ENCODE results near the gene GALNT14. TPM values are rescaled to one million over a fixed set of nuclear protein-coding genes. Genes with fewer than 3 reads are reported as not detected.
"Not testable (repeated sequence)": the region's sequence is repeated elsewhere in the genome, so short reads cannot be mapped to it uniquely, and the experiment has no call there.

GALNT14 gene
- total RNA-seq, 1 experiment from 2014 or later: 8.0 TPM

GRCh38 chr2:30912056-30912455 lies 226.2 kb downstream of the GALNT14 start:
- Histone ChIP-seq H3K4me3 (ENCODE audit: insufficient read depth, low read depth, low read length) (no peak overlapping the region), H3K27me3 (ENCODE audit: control insufficient read depth, insufficient read depth, low read length) (no peaks in the 10 kb centered on the region), H3K36me3 (replicated peaks; ENCODE audit: control insufficient read depth, insufficient read depth, low read length) (no peaks in the 10 kb centered on the region)
- DNase-seq: no peak

- Histone ChIP-seq H3K4me3 (ENCODE audit: insufficient read depth, low read depth, low read length) (no peak overlapping the region), H3K36me3 (replicated peaks; ENCODE audit: control insufficient read depth, insufficient read depth, low read length) (no peaks in the 10 kb centered on the region), H3K27me3 (ENCODE audit: control insufficient read depth, insufficient read depth, low read length) (no peaks in the 10 kb centered on the region)
- DNase-seq: no peak
These were observed 226.9 kb downstream of the GALNT14 start for GRCh38 chr2:30911327-30911726.

GRCh38 chr2:30910686-30911085 lies 227.6 kb downstream of the GALNT14 start:
- DNase-seq: no peak
- Histone ChIP-seq H3K36me3 (replicated peaks; ENCODE audit: control insufficient read depth, insufficient read depth, low read length) (no peaks in the 10 kb centered on the region), H3K4me3 (ENCODE audit: insufficient read depth, low read depth, low read length) (no peak overlapping the region), H3K27me3 (ENCODE audit: control insufficient read depth, insufficient read depth, low read length) (no peaks in the 10 kb centered on the region)

GRCh38 chr2:30904437-30904836 lies 233.8 kb downstream of the GALNT14 start:
- H3K36me3 ChIP-seq (replicated peaks; ENCODE audit: control insufficient read depth, insufficient read depth, low read length); H3K27me3 ChIP-seq (ENCODE audit: control insufficient read depth, insufficient read depth, low read length); H3K4me3 ChIP-seq (ENCODE audit: insufficient read depth, low read depth, low read length); DNase-seq: not testable (repeated sequence)

- Histone ChIP-seq H3K27me3 (ENCODE audit: control insufficient read depth, insufficient read depth, low read length) (no peaks in the 10 kb centered on the region), H3K4me3 (ENCODE audit: insufficient read depth, low read depth, low read length) (no peak overlapping the region), H3K36me3 (replicated peaks; ENCODE audit: control insufficient read depth, insufficient read depth, low read length) (no peaks in the 10 kb centered on the region)
- DNase-seq: no peak
These were observed 234.9 kb downstream of the GALNT14 start for GRCh38 chr2:30903326-30903725.

- DNase-seq: no peak
- Histone ChIP-seq H3K27me3 (ENCODE audit: control insufficient read depth, insufficient read depth, low read length) (no peaks in the 10 kb centered on the region), H3K4me3 (ENCODE audit: insufficient read depth, low read depth, low read length) (no peak overlapping the region), H3K36me3 (replicated peaks; ENCODE audit: control insufficient read depth, insufficient read depth, low read length) (no peaks in the 10 kb centered on the region)
These were observed 237.9 kb downstream of the GALNT14 start for GRCh38 chr2:30900381-30900780.

GRCh38 chr2:30899516-30900054 lies 238.7 kb downstream of the GALNT14 start:
- no peak overlapping the region for H3K4me3 ChIP-seq (ENCODE audit: insufficient read depth, low read depth, low read length)
- H3K36me3 ChIP-seq (replicated peaks; ENCODE audit: control insufficient read depth, insufficient read depth, low read length): no peaks in the 10 kb centered on the region
- H3K27me3 ChIP-seq (ENCODE audit: control insufficient read depth, insufficient read depth, low read length): no peaks in the 10 kb centered on the region
- no peak for DNase-seq

- DNase-seq: no peak
- no peaks in the 10 kb centered on the region for H3K36me3 ChIP-seq (replicated peaks; ENCODE audit: control insufficient read depth, insufficient read depth, low read length)
- H3K4me3 ChIP-seq (ENCODE audit: insufficient read depth, low read depth, low read length): no peak overlapping the region
- H3K27me3 ChIP-seq (ENCODE audit: control insufficient read depth, insufficient read depth, low read length): no peaks in the 10 kb centered on the region
These were observed 240.7 kb downstream of the GALNT14 start for GRCh38 chr2:30897539-30897938.

- DNase-seq: no peak
- H3K4me3 ChIP-seq (ENCODE audit: insufficient read depth, low read depth, low read length): no peak overlapping the region
These were observed 243.6 kb downstream of the GALNT14 start for GRCh38 chr2:30894498-30895119.

GRCh38 chr2:30888852-30889409 lies 249.3 kb downstream of the GALNT14 start:
- Histone ChIP-seq H3K4me3 (ENCODE audit: insufficient read depth, low read depth, low read length) (no peak overlapping the region), H3K27me3 (ENCODE audit: control insufficient read depth, insufficient read depth, low read length) (no peaks in the 10 kb centered on the region), H3K36me3 (replicated peaks; ENCODE audit: control insufficient read depth, insufficient read depth, low read length) (no peaks in the 10 kb centered on the region)
- DNase-seq: no peak

More at GRCh38 chr2:30894498-30895119, 243.6 kb downstream of the GALNT14 start:
- no peaks in the 10 kb centered on the region for H3K36me3 ChIP-seq (replicated peaks; ENCODE audit: control insufficient read depth, insufficient read depth, low read length)
- no peaks in the 10 kb centered on the region for H3K27me3 ChIP-seq (ENCODE audit: control insufficient read depth, insufficient read depth, low read length)

- DNase-seq: peak; percentile 55
- Histone ChIP-seq H3K27me3 (ENCODE audit: control insufficient read depth, insufficient read depth, low read length) (no peaks in the 10 kb centered on the region), H3K4me3 (ENCODE audit: insufficient read depth, low read depth, low read length) (no peak overlapping the region), H3K36me3 (replicated peaks; ENCODE audit: control insufficient read depth, insufficient read depth, low read length) (no peaks in the 10 kb centered on the region)
These were observed 252.2 kb downstream of the GALNT14 start for GRCh38 chr2:30886080-30886479.

- H3K36me3 ChIP-seq (replicated peaks; ENCODE audit: control insufficient read depth, insufficient read depth, low read length): no peaks in the 10 kb centered on the region
- H3K27me3 ChIP-seq (ENCODE audit: control insufficient read depth, insufficient read depth, low read length): no peaks in the 10 kb centered on the region
- H3K4me3 ChIP-seq (ENCODE audit: insufficient read depth, low read depth, low read length): no peak overlapping the region
- DNase-seq: peak; percentile 47
These were observed 254.4 kb downstream of the GALNT14 start for GRCh38 chr2:30883822-30884221.

GRCh38 chr2:30883184-30883583 lies 255.1 kb downstream of the GALNT14 start:
- Histone ChIP-seq H3K36me3 (replicated peaks; ENCODE audit: control insufficient read depth, insufficient read depth, low read length) (no peaks in the 10 kb centered on the region), H3K27me3 (ENCODE audit: control insufficient read depth, insufficient read depth, low read length) (no peaks in the 10 kb centered on the region)
- DNase-seq: no peak

GRCh38 chr2:30880516-30880915 lies 257.7 kb downstream of the GALNT14 start:
- no peaks in the 10 kb centered on the region for H3K36me3 ChIP-seq (replicated peaks; ENCODE audit: control insufficient read depth, insufficient read depth, low read length)
- no peaks in the 10 kb centered on the region for H3K27me3 ChIP-seq (ENCODE audit: control insufficient read depth, insufficient read depth, low read length)
- H3K4me3 ChIP-seq (ENCODE audit: insufficient read depth, low read depth, low read length): no peak overlapping the region
- DNase-seq: no peak

More at GRCh38 chr2:30883184-30883583, 255.1 kb downstream of the GALNT14 start:
- H3K4me3 ChIP-seq (ENCODE audit: insufficient read depth, low read depth, low read length): no peak overlapping the region

GRCh38 chr2:30877833-30878232 lies 260.4 kb downstream of the GALNT14 start:
- H3K4me3 ChIP-seq (ENCODE audit: insufficient read depth, low read depth, low read length): no peak overlapping the region
- H3K27me3 ChIP-seq (ENCODE audit: control insufficient read depth, insufficient read depth, low read length): no peaks in the 10 kb centered on the region
- H3K36me3 ChIP-seq (replicated peaks; ENCODE audit: control insufficient read depth, insufficient read depth, low read length): no peaks in the 10 kb centered on the region
- DNase-seq: no peak
